Measurements from ENCODE around the gene SLC35A5. TPM values are rescaled to one million over a fixed set of nuclear protein-coding genes. Genes with fewer than 3 reads are reported as not detected.

The SLC35A5 gene
- total and polyA plus RNA-seq, 9 of the 15 experiments (the other 6 are each of a cell fraction or from before 2014, with no cell fraction given) = 4.0 to 13.0 (median 9.7) TPM

DNA sequence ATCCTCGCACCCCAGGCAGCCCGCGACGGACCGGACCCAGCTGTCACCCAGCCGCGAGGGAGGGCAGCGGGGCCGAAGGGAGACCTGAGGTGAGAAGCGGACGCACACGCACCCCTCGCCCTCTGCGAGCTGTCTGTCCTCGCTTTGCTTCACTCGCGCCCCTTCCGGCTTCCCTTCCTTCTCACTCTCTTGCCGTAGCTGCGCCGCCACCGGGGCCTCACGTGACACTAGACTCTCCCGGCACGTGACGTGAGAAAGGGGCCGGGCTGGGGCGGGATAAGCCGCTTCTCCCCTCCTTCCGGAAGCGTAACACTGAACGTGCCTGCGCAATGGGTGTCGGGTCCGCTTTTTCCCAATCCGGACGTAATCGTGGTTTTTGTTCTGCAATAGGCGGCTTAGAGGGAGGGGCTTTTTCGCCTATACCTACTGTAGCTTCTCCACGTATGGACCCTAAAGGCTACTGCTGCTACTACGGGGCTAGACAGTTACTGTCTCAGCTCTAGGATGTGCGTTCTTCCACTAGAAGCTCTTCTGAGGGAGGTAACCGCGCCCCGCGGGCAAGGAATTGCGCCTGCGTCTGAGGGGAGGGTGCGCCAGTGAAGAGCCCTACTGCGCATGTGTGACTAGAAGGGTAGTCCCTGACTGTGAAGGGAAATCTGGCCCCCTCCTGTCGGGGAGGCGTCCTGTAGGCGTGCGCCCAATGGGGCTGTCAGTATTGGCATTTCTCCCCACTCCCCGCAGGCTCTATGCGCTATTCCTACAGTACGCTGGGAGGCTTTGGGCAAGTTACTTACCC lies at the start of gene SLC35A5, which contains the start of gene ATG3 (continued):
- no peak for TF ChIP-seq NR4A1 (CRISPR knock-in tag; IDR thresholded peaks at IDR 0.05)
- TF ChIP-seq NR4A1 (tag; IDR thresholded peaks at IDR 0.05) = no peak
- no peak for TF ChIP-seq STAG1 (CRISPR knock-in tag; IDR thresholded peaks at IDR 0.05; ENCODE audit: borderline replicate concordance)
- no peak for TF ChIP-seq NR2C1 (IDR thresholded peaks at IDR 0.05)
- no peak for TF ChIP-seq NR2C1 (tag; IDR thresholded peaks at IDR 0.05)
- TF ChIP-seq, protein P1, sequence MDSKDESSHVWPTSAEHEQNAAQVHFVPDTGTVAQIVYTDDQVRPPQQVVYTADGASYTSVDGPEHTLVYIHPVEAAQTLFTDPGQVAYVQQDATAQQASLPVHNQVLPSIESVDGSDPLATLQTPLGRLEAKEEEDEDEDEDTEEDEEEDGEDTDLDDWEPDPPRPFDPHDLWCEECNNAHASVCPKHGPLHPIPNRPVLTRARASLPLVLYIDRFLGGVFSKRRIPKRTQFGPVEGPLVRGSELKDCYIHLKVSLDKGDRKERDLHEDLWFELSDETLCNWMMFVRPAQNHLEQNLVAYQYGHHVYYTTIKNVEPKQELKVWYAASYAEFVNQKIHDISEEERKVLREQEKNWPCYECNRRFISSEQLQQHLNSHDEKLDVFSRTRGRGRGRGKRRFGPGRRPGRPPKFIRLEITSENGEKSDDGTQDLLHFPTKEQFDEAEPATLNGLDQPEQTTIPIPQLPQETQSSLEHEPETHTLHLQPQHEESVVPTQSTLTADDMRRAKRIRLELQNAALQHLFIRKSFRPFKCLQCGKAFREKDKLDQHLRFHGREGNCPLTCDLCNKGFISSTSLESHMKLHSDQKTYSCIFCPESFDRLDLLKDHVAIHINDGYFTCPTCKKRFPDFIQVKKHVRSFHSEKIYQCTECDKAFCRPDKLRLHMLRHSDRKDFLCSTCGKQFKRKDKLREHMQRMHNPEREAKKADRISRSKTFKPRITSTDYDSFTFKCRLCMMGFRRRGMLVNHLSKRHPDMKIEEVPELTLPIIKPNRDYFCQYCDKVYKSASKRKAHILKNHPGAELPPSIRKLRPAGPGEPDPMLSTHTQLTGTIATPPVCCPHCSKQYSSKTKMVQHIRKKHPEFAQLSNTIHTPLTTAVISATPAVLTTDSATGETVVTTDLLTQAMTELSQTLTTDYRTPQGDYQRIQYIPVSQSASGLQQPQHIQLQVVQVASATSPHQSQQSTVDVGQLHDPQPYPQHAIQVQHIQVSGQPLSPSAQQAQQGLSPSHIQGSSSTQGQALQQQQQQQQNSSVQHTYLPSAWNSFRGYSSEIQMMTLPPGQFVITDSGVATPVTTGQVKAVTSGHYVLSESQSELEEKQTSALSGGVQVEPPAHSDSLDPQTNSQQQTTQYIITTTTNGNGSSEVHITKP (IDR thresholded peaks at IDR 0.05; ENCODE audit: partially characterized antibody) = peak; percentile 50
- TF ChIP-seq, protein P2, sequence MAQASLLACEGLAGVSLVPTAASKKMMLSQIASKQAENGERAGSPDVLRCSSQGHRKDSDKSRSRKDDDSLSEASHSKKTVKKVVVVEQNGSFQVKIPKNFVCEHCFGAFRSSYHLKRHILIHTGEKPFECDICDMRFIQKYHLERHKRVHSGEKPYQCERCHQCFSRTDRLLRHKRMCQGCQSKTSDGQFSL (CRISPR knock-in tag; IDR thresholded peaks at IDR 0.05) = no peak
- TF ChIP-seq, protein P2 (tag; IDR thresholded peaks at IDR 0.05) = no peak
- TF ChIP-seq KDM2B (CRISPR knock-in tag; IDR thresholded peaks at IDR 0.05) = no peak
- TF ChIP-seq, protein P3, sequence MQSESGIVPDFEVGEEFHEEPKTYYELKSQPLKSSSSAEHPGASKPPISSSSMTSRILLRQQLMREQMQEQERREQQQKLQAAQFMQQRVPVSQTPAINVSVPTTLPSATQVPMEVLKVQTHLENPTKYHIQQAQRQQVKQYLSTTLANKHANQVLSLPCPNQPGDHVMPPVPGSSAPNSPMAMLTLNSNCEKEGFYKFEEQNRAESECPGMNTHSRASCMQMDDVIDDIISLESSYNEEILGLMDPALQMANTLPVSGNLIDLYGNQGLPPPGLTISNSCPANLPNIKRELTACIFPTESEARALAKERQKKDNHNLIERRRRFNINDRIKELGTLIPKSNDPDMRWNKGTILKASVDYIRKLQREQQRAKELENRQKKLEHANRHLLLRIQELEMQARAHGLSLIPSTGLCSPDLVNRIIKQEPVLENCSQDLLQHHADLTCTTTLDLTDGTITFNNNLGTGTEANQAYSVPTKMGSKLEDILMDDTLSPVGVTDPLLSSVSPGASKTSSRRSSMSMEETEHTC (IDR thresholded peaks at IDR 0.05) = peak; percentile 83; the same call in 1 of the 2 replicates
- TF ChIP-seq, protein P4, sequence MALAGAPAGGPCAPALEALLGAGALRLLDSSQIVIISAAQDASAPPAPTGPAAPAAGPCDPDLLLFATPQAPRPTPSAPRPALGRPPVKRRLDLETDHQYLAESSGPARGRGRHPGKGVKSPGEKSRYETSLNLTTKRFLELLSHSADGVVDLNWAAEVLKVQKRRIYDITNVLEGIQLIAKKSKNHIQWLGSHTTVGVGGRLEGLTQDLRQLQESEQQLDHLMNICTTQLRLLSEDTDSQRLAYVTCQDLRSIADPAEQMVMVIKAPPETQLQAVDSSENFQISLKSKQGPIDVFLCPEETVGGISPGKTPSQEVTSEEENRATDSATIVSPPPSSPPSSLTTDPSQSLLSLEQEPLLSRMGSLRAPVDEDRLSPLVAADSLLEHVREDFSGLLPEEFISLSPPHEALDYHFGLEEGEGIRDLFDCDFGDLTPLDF (CRISPR knock-in tag; IDR thresholded peaks at IDR 0.05) = no peak
- TF ChIP-seq, protein P5, sequence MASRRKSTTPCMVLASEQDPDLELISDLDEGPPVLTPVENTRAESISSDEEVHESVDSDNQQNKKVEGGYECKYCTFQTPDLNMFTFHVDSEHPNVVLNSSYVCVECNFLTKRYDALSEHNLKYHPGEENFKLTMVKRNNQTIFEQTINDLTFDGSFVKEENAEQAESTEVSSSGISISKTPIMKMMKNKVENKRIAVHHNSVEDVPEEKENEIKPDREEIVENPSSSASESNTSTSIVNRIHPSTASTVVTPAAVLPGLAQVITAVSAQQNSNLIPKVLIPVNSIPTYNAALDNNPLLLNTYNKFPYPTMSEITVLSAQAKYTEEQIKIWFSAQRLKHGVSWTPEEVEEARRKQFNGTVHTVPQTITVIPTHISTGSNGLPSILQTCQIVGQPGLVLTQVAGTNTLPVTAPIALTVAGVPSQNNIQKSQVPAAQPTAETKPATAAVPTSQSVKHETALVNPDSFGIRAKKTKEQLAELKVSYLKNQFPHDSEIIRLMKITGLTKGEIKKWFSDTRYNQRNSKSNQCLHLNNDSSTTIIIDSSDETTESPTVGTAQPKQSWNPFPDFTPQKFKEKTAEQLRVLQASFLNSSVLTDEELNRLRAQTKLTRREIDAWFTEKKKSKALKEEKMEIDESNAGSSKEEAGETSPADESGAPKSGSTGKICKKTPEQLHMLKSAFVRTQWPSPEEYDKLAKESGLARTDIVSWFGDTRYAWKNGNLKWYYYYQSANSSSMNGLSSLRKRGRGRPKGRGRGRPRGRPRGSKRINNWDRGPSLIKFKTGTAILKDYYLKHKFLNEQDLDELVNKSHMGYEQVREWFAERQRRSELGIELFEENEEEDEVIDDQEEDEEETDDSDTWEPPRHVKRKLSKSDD (conservative IDR thresholded peaks at IDR 0.05; ENCODE audit: low read length) = 0 out of 2 replicates have a peak, but pooled peaks have one; percentile 16
- TF ChIP-seq, protein P6, sequence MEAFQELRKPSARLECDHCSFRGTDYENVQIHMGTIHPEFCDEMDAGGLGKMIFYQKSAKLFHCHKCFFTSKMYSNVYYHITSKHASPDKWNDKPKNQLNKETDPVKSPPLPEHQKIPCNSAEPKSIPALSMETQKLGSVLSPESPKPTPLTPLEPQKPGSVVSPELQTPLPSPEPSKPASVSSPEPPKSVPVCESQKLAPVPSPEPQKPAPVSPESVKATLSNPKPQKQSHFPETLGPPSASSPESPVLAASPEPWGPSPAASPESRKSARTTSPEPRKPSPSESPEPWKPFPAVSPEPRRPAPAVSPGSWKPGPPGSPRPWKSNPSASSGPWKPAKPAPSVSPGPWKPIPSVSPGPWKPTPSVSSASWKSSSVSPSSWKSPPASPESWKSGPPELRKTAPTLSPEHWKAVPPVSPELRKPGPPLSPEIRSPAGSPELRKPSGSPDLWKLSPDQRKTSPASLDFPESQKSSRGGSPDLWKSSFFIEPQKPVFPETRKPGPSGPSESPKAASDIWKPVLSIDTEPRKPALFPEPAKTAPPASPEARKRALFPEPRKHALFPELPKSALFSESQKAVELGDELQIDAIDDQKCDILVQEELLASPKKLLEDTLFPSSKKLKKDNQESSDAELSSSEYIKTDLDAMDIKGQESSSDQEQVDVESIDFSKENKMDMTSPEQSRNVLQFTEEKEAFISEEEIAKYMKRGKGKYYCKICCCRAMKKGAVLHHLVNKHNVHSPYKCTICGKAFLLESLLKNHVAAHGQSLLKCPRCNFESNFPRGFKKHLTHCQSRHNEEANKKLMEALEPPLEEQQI (IDR thresholded peaks at IDR 0.05) = no peak
- TF ChIP-seq EP400 (IDR thresholded peaks at IDR 0.05) = peak; percentile 80

Measured in K562 (cell line).